ENCODE measurements around the gene AAMP. TPM values are rescaled to one million over a fixed set of nuclear protein-coding genes. Genes with fewer than 3 reads are reported as not detected.

The AAMP gene
- total and polyA plus RNA-seq, 2 experiments from 2014 or later, result 90.8 to 203 TPM

DNA sequence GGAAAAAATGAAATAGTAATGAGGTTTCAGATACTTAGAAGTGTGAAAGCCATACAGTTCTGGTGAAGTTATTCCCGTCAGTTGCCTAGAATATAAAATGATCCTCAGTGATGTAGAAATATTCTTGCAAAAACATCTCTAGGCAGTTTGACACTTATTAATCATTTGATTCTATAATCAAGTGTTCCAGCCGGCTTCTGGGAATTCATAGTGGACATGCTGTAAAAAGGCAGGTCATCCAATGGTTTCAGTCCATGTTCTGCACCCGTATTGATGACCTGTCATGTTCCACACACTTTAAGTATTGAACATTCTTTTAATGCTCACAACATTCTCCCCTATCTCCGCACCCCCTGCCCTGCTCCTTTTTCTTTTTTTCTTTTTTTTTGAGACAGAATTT, 33.1 kb downstream of the AAMP start:
- Histone ChIP-seq H3K27me3 (ENCODE audit: insufficient read depth) (no peaks in the 10 kb centered on the region), H3K27ac (ENCODE audit: low read depth) (no peak overlapping the region), H3K9me2 (ENCODE audit: insufficient read depth) (no peaks in the 10 kb centered on the region), H2AFZ (no peak overlapping the region), H3K36me3 (ENCODE audit: insufficient read depth) (peaks cover 68% of the 10 kb centered on the region), H3K4me2 (no peak overlapping the region), H3K4me3 (no peak overlapping the region), H4K20me1 (replicated peaks; ENCODE audit: insufficient read depth) (peaks cover 15% of the 10 kb centered on the region; the same call in 1 of the 2 replicates), H3K4me1 (ENCODE audit: insufficient read depth) (no peaks in the 10 kb centered on the region), H3F3A (replicated peaks; ENCODE audit: low read depth) (no peaks in the 10 kb centered on the region), H3K79me2 (replicated peaks; ENCODE audit: insufficient read depth) (peaks cover 1% of the 10 kb centered on the region; the same call in 1 of the 2 replicates)
- Mint-ChIP-seq H3K27me3 (ENCODE audit: insufficient read depth, low read depth, poor library complexity) (no peaks in the 10 kb centered on the region), H3K9me3 (no peaks in the 10 kb centered on the region), H3K36me3 (ENCODE audit: low read depth) (peaks cover 93% of the 10 kb centered on the region), H3K4me1 (no peaks in the 10 kb centered on the region), H3K27ac (no peak overlapping the region), H3K4me3 (no peak overlapping the region)
- no peak for TF ChIP-seq POLR2AphosphoS5 (IDR thresholded peaks at IDR 0.05; ENCODE audit: low read depth)
- no peak for TF ChIP-seq ZNF462 (CRISPR knock-in tag; IDR thresholded peaks at IDR 0.05)
- TF ChIP-seq ETS1 (IDR thresholded peaks at IDR 0.05), result no peak
- no peak for TF ChIP-seq ZNF114 (CRISPR knock-in tag; IDR thresholded peaks at IDR 0.05)
- ATAC-seq (no peak), DNase-seq (ENCODE audit: low spot score) (no peak)

DNA sequence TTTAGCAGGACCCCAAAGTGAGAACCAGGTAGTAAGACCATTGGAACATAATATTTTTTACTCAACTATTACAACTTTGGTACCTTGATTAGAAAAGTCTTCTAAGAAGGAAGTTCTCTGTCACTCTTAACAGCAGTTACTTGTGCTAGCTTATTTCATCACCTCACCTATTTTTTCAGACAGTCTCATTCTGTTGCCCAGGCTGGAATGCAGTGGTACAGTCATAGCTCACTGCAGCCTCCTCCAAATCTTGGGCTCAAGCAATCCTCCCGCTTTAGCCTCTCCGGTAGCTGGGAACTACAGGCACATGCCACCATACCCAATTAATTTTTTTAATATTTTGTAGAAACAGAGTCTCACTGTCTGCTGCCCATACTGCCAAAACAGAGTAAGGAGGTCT, 34.9 kb downstream of the AAMP start:
- Histone ChIP-seq H3K79me2 (replicated peaks; ENCODE audit: insufficient read depth) (peaks cover 7% of the 10 kb centered on the region), H3K9me2 (ENCODE audit: insufficient read depth) (no peaks in the 10 kb centered on the region), H3K36me3 (ENCODE audit: insufficient read depth) (peaks cover 62% of the 10 kb centered on the region), H3K27me3 (ENCODE audit: insufficient read depth) (no peaks in the 10 kb centered on the region), H3K4me3 (no peak overlapping the region), H3K4me1 (ENCODE audit: insufficient read depth) (no peaks in the 10 kb centered on the region), H2AFZ (no peak overlapping the region), H4K20me1 (replicated peaks; ENCODE audit: insufficient read depth) (0 out of 2 replicates have a peak, but pooled peaks cover 4% of the 10 kb centered on the region), H3K4me2 (no peak overlapping the region), H3K27ac (ENCODE audit: low read depth) (no peak overlapping the region), H3F3A (replicated peaks; ENCODE audit: low read depth) (no peaks in the 10 kb centered on the region)
- H3K4me1 Mint-ChIP-seq, result no peaks in the 10 kb centered on the region
- no peaks in the 10 kb centered on the region for H3K9me3 Mint-ChIP-seq
- no peak overlapping the region for H3K4me3 Mint-ChIP-seq
- DNase-seq (ENCODE audit: low spot score) (no peak), ATAC-seq (no peak)
- no peak overlapping the region for H3K27ac Mint-ChIP-seq
- H3K27me3 Mint-ChIP-seq (ENCODE audit: insufficient read depth, low read depth, poor library complexity), result no peaks in the 10 kb centered on the region
- peaks cover 93% of the 10 kb centered on the region for H3K36me3 Mint-ChIP-seq (ENCODE audit: low read depth)
- no peak for TF ChIP-seq EZH2 (IDR thresholded peaks at IDR 0.05; ENCODE audit: low read depth, unreplicated experiment)
- no peak for TF ChIP-seq ZNF331 (CRISPR knock-in tag; IDR thresholded peaks at IDR 0.05; ENCODE audit: low read depth)
- no peak for TF ChIP-seq JUNB (IDR thresholded peaks at IDR 0.05; ENCODE audit: unreplicated experiment)
- no peak for TF ChIP-seq EZH2phosphoT487 (IDR thresholded peaks at IDR 0.05; ENCODE audit: unreplicated experiment)

All from GM23338 (cell line).